GM12873 (cell line): ENCODE results near the gene MGRN1.

Experiments used
- TF ChIP-seq, protein P1 (sequence below): IDR thresholded peaks from 2 replicates; pipeline ENCODE4 v1.5.1; 2012; ENCODE audit warnings: low read depth, mild to moderate bottlenecking, moderate library complexity, low read length, control low read depth; ENCODE audit not compliant: insufficient read depth; ENCODE audit errors: missing control alignments

MGRN1 gene

DNA sequence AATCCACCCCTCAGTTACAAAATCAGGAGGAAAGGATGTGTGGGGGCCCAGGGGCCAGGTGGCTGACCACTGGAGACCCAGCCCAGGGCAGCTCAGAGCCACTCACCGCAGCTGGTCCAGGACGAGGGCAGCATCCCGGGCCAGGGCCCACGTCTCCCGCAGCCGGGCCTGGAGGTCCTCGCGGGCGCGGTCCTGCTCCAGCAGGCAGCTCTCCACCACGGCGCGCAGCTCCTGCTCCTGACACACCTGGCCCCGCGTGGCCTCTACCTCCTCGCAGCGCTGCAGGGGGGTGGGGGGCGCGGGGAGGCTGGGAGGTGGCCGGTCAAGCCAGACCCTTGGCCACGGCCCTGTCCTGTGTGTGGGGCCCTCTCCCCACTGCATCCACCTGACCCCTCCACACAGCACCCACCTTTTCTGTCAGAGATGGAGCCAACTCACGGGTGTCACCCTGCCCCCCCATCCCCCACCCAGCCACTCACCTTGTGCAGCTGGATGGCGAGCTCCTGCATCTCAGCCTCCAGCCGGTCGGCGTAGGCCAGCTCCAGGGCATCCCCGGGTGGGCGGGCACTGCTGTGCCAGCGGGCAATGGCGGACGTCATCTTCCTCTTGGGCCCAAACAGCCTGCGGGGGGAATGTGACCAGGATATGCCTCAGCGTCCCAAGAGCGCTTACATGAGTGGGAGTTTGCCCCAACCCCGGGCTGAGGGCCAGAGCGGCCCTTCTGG lies 73.9 kb downstream of the MGRN1 start:
- TF ChIP-seq, protein P1, sequence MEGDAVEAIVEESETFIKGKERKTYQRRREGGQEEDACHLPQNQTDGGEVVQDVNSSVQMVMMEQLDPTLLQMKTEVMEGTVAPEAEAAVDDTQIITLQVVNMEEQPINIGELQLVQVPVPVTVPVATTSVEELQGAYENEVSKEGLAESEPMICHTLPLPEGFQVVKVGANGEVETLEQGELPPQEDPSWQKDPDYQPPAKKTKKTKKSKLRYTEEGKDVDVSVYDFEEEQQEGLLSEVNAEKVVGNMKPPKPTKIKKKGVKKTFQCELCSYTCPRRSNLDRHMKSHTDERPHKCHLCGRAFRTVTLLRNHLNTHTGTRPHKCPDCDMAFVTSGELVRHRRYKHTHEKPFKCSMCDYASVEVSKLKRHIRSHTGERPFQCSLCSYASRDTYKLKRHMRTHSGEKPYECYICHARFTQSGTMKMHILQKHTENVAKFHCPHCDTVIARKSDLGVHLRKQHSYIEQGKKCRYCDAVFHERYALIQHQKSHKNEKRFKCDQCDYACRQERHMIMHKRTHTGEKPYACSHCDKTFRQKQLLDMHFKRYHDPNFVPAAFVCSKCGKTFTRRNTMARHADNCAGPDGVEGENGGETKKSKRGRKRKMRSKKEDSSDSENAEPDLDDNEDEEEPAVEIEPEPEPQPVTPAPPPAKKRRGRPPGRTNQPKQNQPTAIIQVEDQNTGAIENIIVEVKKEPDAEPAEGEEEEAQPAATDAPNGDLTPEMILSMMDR, result no peak

DNA sequence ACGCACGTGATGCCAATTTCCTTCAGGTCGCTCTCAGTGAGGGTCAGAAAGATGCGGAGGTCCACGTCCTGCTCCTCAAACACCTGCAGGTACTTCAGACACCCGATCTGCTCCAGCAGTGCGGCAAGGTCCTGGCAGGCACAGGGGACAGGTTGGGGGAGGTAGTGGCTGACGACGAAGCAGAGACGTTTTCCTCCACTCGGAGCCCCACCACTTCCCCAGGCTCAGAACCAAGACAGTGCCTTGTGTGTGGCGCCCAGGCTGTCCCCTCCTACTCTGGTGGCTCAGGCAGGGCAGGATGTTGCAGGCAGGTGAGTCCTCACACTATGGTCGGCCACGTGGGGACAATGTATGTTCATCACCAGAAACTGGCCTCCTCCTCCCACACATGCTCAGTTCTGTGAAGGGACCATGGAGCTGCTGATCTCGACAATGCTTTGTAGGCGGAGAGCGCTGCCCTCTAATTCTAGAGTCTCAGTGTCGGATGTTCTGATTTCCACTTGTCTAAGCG lies 74.5 kb downstream of the MGRN1 start:
- TF ChIP-seq, protein P1, result no peak

DNA sequence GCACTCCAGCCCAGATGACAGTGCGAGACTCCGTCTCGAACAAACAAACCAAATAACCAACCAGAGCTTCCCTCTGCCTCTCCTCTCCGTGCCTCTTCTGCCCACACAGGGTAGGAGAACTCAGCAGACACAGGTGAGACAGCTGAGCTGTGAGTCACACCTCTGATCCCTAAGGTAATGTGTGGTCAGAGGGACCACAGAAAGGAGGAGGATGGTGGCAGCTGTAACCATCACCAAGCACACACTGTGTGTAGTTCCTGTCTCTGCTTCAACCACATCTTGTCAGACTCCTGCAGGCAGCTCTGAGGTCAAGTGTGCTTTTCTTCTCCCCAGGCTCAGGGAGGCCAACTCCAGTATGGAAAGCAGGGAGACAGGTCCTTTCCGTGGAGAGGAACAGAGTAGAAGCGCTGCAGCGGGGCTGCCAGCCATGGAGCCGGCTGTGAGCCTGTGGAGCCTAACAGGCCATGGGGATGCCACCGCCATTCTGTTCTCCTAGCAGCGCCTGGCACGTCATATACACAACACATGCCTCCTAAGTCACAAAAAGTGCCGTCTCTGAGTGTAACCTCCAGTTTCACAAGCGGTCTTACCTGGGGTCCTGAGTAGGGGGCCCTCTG lies 75.9 kb downstream of the MGRN1 start:
- TF ChIP-seq, protein P1, result no peak

DNA sequence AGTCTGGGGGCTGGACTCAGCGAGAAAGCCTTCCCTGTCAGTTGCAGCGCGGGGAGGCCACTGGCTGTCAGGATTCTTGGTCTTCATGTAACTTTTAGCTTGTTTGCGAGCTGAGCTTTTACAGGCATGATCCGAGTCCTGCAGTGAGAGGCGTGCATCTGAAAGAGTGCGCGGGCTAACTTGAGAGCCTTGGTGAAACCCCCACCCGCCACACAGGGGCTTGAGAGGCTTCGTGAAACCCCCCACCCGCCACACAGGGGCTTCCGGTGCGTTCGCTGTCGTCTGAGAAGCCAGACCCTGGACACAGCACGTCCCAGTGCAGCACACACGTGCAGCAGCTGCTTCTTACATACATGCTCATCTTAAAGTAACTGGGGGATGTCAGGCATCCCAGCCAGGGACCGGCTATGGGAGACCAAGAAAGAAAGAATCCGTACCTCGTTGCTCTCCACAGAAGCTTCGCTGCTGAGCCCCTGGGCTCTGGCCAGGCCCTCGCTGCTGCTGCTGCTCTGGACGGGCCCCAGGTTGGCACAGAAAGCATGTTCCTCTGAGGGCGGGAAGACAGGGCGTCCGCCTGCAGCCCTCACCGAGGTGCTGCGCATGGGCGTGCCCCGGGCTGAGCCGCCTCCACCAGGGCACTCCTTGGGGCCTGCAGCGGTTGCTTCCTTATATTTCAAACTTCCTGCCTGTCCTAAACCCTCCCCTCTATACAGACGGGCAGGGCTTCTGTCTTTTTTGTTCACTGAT lies 76.5 kb downstream of the MGRN1 start:
- TF ChIP-seq, protein P1, result no peak

DNA sequence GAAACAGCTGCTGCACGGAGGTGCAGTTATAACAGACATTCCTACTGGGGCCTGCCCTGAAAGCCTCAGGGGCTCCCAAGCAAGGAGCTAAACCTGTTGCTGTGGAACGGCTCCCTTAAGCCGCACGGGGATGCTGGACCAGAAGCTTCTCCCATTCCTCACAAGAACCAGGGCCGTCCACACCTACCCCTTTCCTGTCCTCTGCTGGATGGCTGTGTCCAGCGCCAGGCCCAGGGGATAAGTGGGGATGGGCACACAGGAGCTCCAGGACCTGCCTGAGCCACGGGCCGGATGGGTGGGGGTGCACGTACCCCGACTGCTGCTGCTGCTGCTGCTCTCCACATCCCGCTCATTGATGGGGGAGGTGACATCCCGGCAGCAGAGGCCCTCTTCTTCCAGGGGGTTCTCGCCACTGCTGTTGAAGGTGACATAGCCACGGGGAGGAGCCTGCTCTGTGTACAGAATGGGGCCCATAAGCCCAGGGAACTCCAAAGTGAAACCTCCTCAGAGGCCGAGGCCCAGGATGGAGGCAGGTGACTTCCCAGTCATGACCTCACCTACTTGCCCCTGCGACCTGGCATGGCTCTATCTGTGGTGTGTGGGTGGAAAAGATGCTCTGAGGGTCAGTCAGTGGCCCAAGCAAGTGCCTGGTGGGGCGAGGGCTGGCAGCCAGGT lies 77.3 kb downstream of the MGRN1 start:
- TF ChIP-seq, protein P1, result no peak

DNA sequence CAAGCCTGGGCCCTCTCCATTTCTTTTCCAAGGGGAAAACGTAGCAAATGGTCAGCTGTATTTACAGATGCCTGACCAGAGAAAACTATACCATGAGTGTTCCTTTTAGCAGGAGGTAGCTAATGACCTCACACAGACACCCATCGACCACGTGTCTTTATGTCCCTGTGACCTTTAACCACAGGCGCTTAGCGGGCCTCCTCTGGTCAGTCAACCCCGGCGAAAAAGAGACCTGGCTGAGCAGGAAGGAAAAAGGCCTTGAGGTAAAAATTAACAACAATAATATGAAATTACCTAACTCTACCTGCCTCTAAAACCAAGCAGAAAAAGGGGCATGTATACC lies 77.8 kb downstream of the MGRN1 start:
- TF ChIP-seq, protein P1, result no peak
